NCI-H2107 treated with DMSO at 0.1 percent for 48 hours (cell line): ENCODE measurements around the gene ZMYND11.

Source experiments
- DNase-seq: peaks from one replicate; lab custom pipeline; 2025; ENCODE audit not compliant: unreplicated experiment; lab: John Stamatoyannopoulos, UW

ZMYND11 gene

DNA sequence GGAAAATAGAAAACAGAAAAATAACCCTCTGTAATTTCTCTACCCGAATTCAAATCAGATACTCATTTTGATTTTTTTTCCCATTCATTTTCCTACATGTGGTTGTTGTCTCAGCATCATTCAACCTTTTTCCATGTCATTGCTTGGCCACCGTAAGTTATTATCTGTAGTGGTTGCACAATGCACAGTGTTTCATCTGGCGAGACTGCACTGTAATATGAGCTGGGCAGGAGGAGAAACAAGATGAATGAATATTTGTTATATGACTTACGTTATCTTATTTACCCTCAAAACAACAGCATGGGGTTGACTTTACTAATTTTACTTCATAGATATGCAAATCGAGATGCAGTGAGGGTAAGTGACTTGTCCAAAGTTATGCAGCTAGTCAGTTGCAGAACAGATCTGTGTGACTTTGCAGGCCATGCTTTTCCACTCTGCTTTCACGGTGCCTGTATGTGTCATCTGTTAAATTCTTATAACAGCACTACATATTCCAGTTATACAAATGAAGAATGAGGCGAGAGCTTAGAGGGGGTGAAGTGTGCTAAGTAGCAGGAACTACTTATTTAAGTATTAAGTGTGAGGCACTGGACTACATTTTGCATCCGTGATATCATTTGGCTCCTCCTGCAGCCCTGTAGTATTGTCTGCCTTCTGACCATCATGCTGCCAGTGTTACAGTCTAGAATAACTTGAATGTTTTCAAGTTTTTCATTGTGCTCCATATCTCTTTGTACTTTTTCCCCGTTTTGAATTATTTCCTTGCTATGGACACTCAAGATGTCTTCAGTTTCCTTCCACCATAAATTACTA is 56.7 kb downstream of the ZMYND11 start:
- peak; percentile 15 for DNase-seq

DNA sequence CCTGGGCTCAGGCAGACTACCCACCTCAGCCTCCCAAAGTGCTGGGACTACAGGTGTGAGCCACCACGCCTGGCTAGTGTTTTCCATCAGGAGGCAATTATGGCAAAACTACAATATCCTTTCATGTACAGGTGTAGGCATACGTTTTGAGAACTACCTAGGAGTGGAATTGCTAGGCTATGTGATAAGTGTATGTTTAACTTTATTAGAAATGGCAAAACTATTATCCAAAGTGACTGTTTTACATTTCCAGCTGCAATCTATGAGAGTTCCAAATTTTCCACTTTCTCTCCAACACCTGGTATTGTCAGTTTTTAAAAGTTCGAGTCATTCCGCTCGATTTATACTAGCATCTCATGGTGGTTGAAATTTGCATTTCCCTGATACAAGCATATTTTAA is 59.0 kb downstream of the ZMYND11 start:
- no peak for DNase-seq

DNA sequence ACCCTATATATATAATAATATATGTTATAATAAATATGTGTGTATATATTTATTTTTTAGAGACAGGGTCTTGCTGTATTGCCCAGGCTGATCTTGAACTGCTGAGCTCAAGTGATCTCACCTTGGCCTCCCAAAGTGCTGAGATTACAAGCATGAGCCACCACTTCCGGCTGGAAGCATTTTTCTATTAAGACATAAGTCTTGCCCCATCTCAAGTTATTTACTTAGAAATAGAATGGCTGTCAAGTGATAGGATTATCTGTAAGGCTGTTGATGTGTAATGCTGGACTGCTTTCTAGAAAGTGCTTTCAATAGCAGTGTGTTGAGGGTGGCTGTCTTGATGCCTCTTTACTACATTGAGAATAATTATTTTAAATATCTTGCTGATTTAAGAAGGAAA is 65.2 kb downstream of the ZMYND11 start:
- no peak for DNase-seq

DNA sequence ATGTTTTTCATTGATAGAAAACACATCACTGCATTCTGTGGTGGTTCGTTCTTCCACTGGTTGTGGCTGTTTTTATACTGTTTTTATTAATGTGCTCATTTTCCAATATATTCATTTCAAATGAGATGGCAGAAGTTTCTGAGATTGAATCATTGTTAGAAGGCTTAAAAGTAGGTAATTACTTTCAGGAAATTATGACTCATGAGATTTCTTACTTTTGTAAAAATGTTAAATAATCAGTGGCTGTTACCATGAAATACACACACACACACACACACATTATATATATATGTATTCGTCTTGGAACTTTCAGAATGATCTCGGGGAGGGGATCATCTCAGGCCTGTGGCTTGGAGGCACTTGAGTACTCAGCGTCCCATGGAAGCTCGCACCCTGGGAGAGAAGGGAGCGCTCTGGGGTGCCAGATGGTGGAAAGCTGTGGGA is 66.1 kb downstream of the ZMYND11 start:
- DNase-seq = no peak

DNA sequence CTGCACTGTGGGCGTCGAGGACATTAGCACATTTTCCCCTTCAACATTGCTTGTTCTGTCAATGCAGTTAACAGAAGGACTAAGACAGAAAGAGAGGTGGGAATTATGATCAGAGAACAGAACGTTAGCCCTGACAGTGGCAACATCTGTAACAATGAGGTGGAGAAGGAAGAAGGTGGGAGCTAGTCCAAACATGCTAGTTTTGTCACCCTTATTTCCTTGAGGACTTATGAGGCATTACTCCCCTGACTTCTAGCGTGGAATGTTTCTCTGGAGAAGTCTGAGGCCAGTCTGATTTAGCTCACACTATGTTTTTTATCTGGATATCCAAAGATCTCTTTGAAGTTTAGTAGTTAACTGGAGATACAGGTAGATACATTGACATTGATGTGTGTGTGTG is 73.4 kb downstream of the ZMYND11 start:
- no peak for DNase-seq

DNA sequence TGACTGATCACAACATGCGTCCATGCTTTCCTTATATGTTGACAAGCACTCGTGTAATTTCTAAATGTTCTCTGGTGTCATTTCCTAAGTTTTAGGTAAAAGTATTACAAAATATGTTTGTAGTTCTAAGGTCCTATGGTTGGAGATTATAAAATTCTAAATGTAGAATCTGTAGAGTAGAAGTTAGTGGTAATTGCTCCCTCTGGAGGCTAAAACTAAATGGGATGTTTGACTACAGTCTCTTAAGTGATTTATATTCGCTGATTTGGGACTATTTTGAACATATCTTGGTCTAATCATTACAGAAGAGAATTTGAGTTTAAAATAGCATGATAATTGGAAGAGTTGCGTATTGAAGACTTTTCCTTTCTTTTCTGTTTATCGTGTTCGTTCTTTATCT is 74.1 kb downstream of the ZMYND11 start:
- no peak for DNase-seq

DNA sequence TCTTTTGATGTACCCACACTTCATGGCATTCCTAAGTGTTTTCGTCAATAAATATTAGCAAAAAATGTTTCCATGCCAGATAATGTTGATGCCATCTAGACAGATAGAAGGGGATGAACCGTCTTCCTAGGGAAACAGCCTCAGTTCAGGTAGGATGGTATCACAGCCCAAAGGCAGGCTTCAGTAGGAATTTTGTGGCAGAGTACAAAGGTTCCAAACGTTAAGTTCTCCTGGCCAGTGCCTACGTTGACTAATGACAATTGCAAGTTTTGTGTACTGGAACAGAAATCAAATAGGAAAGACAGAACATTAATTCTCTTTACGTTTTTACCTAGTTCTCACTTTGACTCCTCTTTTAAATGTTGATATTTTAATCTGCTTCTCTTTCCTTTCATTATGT is 75.0 kb downstream of the ZMYND11 start:
- no peak for DNase-seq

DNA sequence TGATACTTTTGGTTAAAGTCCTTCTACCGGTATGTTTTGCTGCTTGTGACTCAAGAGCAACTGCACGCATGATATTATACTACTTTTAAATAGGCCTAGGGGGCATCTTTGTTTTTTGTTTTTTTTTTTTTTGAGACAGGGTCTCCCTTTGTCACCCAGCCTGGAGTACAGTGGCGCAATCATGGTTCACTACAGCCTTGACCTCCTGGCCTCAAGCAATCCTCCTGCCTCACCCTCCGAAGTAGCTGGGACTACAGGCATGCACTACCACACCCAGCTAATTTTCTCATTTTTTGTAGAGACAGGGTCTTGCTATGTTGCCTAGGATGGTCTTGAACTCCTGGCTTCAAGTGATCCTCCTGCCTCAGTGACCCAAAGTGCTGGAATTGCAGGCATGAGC is 80.2 kb downstream of the ZMYND11 start:
- DNase-seq = no peak

DNA sequence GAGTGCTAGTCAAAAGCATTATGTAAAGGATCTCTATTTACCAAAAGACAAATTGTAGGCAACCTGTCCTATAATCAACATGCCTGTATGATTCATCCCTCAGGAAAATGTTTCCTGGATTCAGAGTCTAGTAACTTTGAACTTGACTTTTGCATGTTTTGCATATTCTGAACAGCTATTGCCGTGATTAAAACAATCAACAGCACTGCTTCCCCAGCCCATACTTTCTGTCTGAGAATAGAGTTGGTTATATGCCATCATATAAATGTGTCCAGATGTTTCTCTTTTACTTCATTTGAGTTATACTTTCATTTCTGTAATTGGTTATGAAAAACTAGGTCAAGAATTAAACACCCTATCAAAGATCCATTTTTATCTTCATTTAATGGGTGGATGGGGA is 83.5 kb downstream of the ZMYND11 start:
- no peak for DNase-seq

DNA sequence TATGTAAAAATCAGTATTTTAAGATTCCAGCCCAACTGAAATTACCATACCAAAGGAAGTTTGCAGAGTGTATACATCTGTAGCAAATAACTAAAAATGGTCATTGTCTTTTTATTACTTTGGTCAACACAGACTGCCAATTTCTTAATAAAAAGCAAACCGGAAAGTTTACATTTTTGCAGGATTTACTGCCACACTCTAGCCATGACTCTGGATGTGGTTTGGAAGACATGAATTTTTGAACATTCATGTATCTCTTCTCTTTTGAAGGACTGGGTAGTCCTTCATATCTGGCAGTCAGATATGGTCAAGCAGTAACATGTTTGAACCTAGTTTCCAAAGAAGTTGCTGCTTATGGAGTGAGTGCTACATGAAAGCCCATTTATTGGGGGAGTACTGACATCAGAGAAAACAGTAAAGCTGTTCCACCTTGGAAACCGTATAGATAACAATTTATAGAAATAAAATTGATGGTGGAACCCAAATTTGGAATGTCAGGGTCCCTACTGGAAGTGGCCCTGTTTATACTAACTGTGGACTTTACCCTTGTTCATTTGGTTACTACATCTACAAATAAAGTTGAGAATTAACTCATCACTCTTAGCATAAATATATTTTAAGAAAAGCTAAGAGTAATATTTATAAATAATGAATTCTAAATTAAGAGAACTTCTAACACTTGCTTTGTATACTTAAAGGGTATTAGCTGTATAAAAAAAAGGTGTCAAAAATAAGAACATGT is 84.6 kb downstream of the ZMYND11 start:
- DNase-seq = no peak

DNA sequence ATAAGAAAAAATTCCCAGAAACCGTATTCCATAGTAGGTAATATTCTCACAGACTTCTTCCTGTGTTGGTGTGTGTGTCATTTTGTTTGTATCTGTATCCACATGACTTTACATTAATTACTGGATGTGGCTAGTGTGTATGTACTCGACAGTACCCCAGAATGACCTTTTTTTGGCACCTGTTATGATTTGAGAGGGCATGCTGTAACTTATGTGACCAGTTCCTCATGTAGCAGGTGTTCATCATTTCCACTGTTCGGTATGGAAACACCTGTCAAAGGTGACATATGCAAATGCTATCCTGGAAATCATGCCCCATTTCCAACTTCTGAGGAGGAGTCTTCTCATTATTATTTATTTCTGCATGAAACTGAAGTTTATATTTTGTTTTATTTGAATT is 89.3 kb downstream of the ZMYND11 start:
- no peak for DNase-seq

DNA sequence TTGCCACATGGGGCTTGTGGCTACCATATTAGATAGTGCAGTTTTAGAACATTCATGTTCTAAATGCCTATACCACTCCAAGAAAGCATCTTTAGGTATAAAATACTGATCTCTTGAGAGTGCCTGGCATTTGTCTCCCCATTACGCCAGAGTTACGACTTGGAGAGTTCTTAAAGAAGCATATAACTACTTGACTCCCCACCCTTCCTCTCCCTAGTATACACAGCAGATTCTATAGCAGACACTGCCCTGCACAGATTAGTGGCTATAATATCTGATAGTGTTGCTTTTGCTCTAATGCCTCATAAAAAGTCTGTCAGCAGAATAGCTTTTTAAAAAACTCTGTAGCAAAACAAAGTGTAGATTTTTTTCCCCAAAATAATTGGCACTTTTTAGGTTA is 90.8 kb downstream of the ZMYND11 start:
- DNase-seq = no peak

DNA sequence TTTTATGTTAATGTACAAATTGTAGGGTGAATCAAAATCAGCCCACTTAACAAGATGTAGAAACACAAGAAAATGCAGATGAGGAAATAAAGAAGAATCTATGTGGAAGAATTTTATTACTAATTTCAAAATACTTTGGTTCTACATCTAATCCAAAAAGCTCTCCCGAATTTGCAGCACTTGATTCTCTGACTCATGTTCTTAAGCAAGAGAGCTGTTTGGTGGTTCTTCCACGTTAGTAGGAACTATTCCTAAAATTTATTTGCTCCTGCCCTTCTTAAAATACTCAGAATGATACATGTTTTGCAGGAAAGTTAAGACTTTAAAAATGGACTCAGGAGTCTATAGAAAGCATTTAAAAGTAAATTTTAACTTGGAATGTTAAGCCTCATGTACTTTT is 91.8 kb downstream of the ZMYND11 start:
- DNase-seq = no peak

DNA sequence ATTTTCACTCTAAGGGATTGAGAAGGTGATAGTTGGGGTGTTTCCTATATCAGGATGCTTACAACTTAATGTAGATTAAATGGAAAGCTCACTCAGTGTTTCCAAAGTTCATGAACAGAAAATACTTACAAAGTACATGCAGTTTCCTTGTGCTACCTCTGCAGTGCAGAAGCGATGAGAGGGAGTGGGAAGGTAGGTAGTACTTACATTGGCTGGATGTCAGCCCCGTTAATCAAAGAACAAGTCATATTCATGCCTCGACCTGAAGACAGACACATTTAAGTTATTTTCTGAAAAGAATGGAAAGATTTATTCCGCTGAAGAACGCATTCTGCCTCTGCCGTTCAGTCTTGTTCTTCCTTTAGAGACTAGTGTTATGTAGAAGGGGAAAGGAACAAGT is 93.1 kb downstream of the ZMYND11 start:
- no peak for DNase-seq

DNA sequence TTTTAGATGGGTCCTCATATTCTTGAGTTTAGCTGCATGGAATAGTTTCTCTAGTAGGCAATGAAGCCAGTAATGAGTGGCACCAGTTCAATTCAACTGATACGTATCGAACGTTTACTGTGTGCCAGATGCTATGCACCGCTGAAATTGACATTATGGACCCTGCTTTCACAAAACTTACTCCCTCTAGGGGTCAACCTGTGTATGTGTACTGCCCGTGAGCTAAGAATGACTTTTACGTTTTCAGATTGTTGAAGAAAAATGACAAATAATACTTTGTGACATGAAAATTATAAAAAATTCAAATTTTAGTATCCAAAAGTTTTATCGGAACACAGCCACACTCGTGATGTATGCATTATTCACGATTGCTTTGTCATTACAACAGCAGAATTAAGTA is 95.5 kb downstream of the ZMYND11 start:
- DNase-seq = no peak

DNA sequence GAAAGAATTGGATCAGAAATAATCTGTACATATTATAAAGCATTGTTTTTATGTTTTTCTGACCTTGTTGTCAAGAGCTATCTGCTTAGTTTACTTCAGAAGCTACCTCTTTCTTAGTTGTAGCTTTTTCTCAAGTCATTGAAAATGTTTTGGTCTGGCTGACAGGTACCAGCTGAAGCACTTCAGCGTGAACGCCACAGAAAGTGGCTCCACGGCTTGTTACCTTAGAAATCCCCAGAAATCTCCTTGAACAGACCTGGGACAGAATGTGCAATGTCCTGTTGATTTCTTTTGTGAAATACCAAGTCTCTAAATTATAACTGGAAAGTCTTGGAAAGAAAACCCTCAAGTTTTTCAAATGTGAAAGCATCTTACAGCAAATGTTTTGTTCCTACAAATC is 96.8 kb downstream of the ZMYND11 start:
- no peak for DNase-seq

DNA sequence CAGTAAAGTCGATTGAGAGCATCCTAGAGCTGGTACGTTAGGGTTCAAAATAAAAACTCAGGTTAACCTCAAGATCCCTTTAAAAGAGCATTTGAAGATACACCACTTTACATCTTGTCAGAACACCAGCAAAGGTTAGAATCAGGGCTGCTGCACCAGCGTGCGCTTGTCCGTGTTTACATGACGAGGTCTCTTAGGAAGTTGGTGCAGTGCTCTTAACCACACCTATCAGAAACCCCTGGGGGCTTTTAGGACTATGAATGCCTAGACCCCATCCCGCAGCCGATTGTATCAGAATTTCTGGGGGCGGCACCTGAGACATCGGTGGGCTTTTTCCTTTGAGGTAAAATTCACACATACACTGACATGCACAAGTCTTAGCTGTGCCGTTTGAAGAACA is 97.6 kb downstream of the ZMYND11 start:
- DNase-seq = no peak

DNA sequence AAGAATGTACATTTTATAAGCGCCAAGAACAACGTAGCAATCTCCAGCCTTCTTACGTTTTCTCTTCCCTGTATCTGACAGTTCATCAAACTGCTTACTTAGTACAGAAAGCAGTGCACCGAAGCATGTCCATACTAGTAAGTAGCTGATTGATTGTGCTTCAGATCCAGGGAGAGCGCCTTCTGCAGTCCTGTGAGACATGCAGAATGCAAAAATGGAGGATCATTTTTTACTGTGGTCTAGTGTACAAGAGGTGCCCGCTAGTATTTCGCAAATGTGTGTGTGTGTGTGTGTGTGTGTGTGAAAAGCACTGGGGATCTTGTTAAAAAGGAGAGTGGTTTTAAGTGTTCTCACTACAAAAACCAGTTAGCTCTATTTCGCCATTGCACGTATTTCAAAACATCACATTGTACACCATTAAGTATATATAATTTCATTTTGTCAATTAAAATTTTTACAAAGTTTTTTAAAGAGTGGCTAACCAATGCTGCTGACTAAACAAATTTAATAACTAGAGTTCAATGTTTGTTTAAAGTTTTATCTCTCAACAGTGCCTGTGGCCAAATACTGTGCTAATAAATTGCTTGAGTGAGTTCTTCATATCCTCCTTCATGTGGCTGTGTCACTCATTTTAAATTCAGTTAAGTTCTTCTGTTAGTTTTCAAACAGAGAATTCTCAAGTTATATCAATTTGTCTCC is 99.6 kb downstream of the ZMYND11 start:
- DNase-seq = no peak

DNA sequence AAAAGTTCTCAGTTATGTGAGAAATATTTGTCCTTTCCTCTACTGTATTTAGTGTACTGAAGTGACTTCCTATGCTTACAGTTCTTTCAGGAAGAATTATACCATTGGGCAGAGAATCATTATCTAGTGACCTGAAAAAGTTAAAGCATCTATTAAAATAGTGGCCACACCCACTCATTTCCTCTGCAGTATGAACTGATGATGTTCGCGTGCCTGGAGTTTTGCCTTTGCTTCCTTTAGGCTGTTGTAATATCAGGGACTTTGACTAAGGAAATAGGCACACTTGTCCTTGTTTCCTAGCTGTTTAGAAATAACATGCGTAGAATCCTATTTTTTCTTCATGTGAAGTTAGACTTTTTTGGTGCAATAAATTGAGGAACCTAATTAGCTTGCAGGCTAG is 100.7 kb downstream of the ZMYND11 start:
- no peak for DNase-seq

DNA sequence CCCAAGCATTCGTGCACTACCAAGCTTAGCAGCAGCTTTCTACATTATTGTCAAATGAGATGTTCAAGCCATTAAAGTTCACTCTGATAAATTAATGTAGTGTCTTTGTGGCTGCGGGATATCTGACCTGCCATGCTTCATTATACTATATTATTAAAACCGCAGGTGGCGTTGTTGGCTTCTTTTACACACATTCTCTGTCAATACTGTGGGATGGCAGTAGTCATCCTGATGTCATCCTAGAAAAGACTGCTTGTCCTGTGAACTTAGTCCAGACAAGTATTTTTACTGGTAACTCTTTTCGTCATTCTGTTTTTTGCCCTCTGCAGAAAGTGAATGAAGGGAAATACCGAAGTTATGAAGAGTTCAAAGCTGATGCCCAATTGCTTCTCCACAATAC is 103.9 kb downstream of the ZMYND11 start:
- DNase-seq = peak; percentile 29

DNA sequence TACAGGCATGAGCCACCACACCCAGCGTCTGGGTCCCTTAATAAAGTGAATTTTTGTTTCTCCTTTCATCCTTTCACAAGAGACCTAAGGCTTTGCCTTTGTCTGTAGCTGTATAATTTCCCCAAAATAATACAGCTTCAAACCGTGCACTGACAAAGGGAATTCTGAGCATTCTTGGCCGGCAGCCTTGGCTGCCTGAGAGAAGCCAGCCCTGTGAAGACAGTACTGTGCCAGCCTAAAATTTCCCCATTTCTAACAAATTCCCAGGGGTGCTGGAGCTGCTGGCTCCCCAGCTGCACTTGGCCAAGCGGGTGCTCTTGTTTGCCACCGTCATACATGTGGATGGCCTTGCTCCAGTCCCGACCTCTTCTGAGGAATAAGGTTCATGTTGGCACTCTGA is 106.2 kb downstream of the ZMYND11 start:
- DNase-seq = no peak
